PC-9 (cell line): ENCODE results near the gene PCDH15.

Experiments
- EZH2 ChIP-seq: fragments of 200-600 bp; sonication (generic); IDR thresholded peaks from 2 replicates; pipeline ENCODE4 v1.8.0; 2017; ENCODE audit warnings: antibody characterized with exemption, low read depth
- TF ChIP-seq, protein P1 (sequence below): fragments of 200-600 bp; sonication (generic); conservative IDR thresholded peaks from 2 replicates; pipeline ENCODE4 v1.6.1; 2017; ENCODE audit warnings: mixed run types, antibody characterized with exemption, mild to moderate bottlenecking, moderate library complexity

- TF ChIP-seq, protein P1, sequence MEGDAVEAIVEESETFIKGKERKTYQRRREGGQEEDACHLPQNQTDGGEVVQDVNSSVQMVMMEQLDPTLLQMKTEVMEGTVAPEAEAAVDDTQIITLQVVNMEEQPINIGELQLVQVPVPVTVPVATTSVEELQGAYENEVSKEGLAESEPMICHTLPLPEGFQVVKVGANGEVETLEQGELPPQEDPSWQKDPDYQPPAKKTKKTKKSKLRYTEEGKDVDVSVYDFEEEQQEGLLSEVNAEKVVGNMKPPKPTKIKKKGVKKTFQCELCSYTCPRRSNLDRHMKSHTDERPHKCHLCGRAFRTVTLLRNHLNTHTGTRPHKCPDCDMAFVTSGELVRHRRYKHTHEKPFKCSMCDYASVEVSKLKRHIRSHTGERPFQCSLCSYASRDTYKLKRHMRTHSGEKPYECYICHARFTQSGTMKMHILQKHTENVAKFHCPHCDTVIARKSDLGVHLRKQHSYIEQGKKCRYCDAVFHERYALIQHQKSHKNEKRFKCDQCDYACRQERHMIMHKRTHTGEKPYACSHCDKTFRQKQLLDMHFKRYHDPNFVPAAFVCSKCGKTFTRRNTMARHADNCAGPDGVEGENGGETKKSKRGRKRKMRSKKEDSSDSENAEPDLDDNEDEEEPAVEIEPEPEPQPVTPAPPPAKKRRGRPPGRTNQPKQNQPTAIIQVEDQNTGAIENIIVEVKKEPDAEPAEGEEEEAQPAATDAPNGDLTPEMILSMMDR, result no peak
- TF ChIP-seq EZH2, result no peak
These were observed 55.6 kb downstream of the PCDH15 start for GRCh38 chr10:54745436-54745835.
